IMR-90 (cell line): Measurements from ENCODE around the gene PBRM1. TPM values are rescaled to one million over a fixed set of nuclear protein-coding genes. Genes with fewer than 3 reads are reported as not detected.

Source experiments
- ATAC-seq: fragments of 200-7000 bp; cut with Tn5 transposase; 2 replicates; pipeline ENCODE4 v1.9.1; 2020; ENCODE audit warnings: low read depth, mild to moderate bottlenecking, moderate library complexity
- BruUV-seq: library from RNA; stranded (reverse); fragments of 400-500 nt; replicated peaks from 2 replicates; lab custom pipeline; 2021; lab: Mats Ljungman, UMichigan
- CTCF ChIA-PET: fragments of 300-600 bp; formaldehyde crosslinking; extraction: SDS; loops from one replicate; lab custom pipeline; 2021; ENCODE audit warnings: antibody characterized with exemption; lab: Yijun Ruan, JAX
- POLR2A ChIA-PET: fragments of 300-600 bp; sonication (Branson Sonifier 250); formaldehyde crosslinking; loops from one replicate; lab custom pipeline; 2022; ENCODE audit warnings: antibody characterized with exemption; ENCODE audit not compliant: unreplicated experiment; lab: Charles Lee
- DNase-seq: peaks from one replicate; pipeline ENCODE4 v3.0.0; 2013
- H2AFZ ChIP-seq: replicated peaks from 2 replicates; pipeline ENCODE3; 2013; ENCODE audit warnings: low read length, mild to moderate bottlenecking; ENCODE audit not compliant: poor library complexity
- H2AK5ac ChIP-seq: 2 replicates; pipeline ENCODE4 v1.6.1; 2013; ENCODE audit warnings: low read depth, low read length, inconsistent platforms
- H2AK9ac ChIP-seq: replicated peaks from 2 replicates; pipeline ENCODE3; 2013; ENCODE audit warnings: mild to moderate bottlenecking, low read depth, low read length, moderate library complexity; ENCODE audit not compliant: poor library complexity
- H2BK120ac ChIP-seq: 2 replicates; pipeline ENCODE4 v1.6.1; 2013; ENCODE audit warnings: low read depth, low read length, inconsistent platforms
- H2BK15ac ChIP-seq: 3 replicates; pipeline ENCODE4 v1.6.1; 2013; ENCODE audit warnings: low read depth, low read length, inconsistent platforms
- H2BK20ac ChIP-seq: 2 replicates; pipeline ENCODE4 v1.6.1; 2013; ENCODE audit warnings: low read depth, mild to moderate bottlenecking, inconsistent platforms, low read length, moderate library complexity
- H2BK5ac ChIP-seq: 2 replicates; pipeline ENCODE4 v1.6.1; 2013; ENCODE audit warnings: mild to moderate bottlenecking, low read depth, low read length, inconsistent platforms; ENCODE audit not compliant: poor library complexity, severe bottlenecking
- H3K14ac ChIP-seq: replicated peaks from 2 replicates; pipeline ENCODE4 v1.6.1; 2013; ENCODE audit warnings: low read depth, low read length, inconsistent platforms
- H3K18ac ChIP-seq: 2 replicates; pipeline ENCODE4 v1.6.1; 2013; ENCODE audit warnings: low read depth, low read length, control low read depth
- H3K23ac ChIP-seq: 2 replicates; pipeline ENCODE4 v1.6.1; 2013; ENCODE audit warnings: low read depth, low read length, inconsistent platforms
- H3K27ac ChIP-seq: 2 replicates; pipeline ENCODE4 v1.5.1; 2013; ENCODE audit warnings: mild to moderate bottlenecking, control low read depth, low read length; ENCODE audit not compliant: insufficient read depth
- H3K27me3 ChIP-seq: 2 replicates; pipeline ENCODE4 v1.6.1; 2013; ENCODE audit warnings: low read length; ENCODE audit not compliant: control insufficient read depth, insufficient read depth
- H3K36me3 ChIP-seq: 2 replicates; pipeline ENCODE4 v1.6.1; 2013; ENCODE audit warnings: low read length, mixed read lengths; ENCODE audit not compliant: control insufficient read depth, insufficient read depth
- H3K4ac ChIP-seq: 2 replicates; pipeline ENCODE4 v1.6.1; 2013; ENCODE audit warnings: low read depth, low read length, inconsistent platforms
- H3K4me1 ChIP-seq: 2 replicates; pipeline ENCODE4 v1.6.1; 2013; ENCODE audit warnings: low read length, mixed read lengths; ENCODE audit not compliant: control insufficient read depth, insufficient read depth
- H3K4me2 ChIP-seq: 2 replicates; pipeline ENCODE4 v1.6.1; 2013; ENCODE audit warnings: low read depth, mild to moderate bottlenecking, control low read depth, low read length, moderate library complexity
- H3K4me3 ChIP-seq: 2 replicates; pipeline ENCODE4 v1.5.1; 2013; ENCODE audit warnings: low read depth, mild to moderate bottlenecking, control low read depth, low read length, moderate library complexity; ENCODE audit not compliant: insufficient read depth
- H3K56ac ChIP-seq: 2 replicates; pipeline ENCODE4 v1.6.1; 2013; ENCODE audit warnings: low read length, inconsistent platforms; ENCODE audit not compliant: insufficient read depth; ENCODE audit errors: extremely low read depth
- H3K79me1 ChIP-seq, 2 experiments: 2 replicates each; pipeline ENCODE4 v1.6.1; 2013; ENCODE audit warnings: low read length in 2 of 2, inconsistent platforms in 1 of 2, low read depth in 1 of 2
- H3K9ac ChIP-seq: 2 replicates; pipeline ENCODE4 v1.6.1; 2013; ENCODE audit warnings: low read depth, low read length, control low read depth
- H3K9me1 ChIP-seq: 2 replicates; pipeline ENCODE4 v1.6.1; 2013; ENCODE audit warnings: low read length, inconsistent platforms; ENCODE audit not compliant: insufficient read depth
- H3K9me3 ChIP-seq: 2 replicates; pipeline ENCODE4 v1.6.1; 2013; ENCODE audit warnings: low read length; ENCODE audit not compliant: control insufficient read depth, insufficient read depth
- H4K20me1 ChIP-seq: 2 replicates; pipeline ENCODE4 v1.6.1; 2013; ENCODE audit warnings: low read length, inconsistent platforms; ENCODE audit not compliant: insufficient read depth
- H4K5ac ChIP-seq: 2 replicates; pipeline ENCODE4 v1.6.1; 2013; ENCODE audit warnings: mild to moderate bottlenecking, low read depth, low read length, control low read depth
- H4K8ac ChIP-seq, 2 experiments: 2 replicates each; pipeline ENCODE4 v1.6.1; 2013; ENCODE audit warnings: low read depth in 2 of 2, low read length in 2 of 2, control low read depth in 1 of 2, inconsistent platforms in 1 of 2
- H4K91ac ChIP-seq: 2 replicates; pipeline ENCODE4 v1.6.1; 2013; ENCODE audit warnings: low read depth, low read length, inconsistent platforms; ENCODE audit not compliant: insufficient read depth
- BHLHE40 ChIP-seq: fragments of 150-350 bp; IDR thresholded peaks from 2 replicates; pipeline ENCODE4 v1.6.1; 2016; ENCODE audit warnings: mild to moderate bottlenecking, low read depth, low read length
- FOS ChIP-seq: fragments of 150-350 bp; IDR thresholded peaks from 2 replicates; pipeline ENCODE4 v1.6.1; 2016; ENCODE audit warnings: low read depth, low read length
- MAZ ChIP-seq: IDR thresholded peaks from 2 replicates; pipeline ENCODE4 v1.6.1; 2012; ENCODE audit warnings: low read depth, mild to moderate bottlenecking, low read length, improper control_type of control experiment, moderate library complexity, borderline replicate concordance
- MXI1 ChIP-seq: IDR thresholded peaks from 2 replicates; pipeline ENCODE4 v1.6.1; 2012; ENCODE audit warnings: low read depth, mild to moderate bottlenecking, low read length, moderate library complexity, borderline replicate concordance
- NFE2L2 ChIP-seq: fragments of 150-350 bp; IDR thresholded peaks from 2 replicates; pipeline ENCODE4 v1.6.1; 2016; ENCODE audit warnings: low read depth, mild to moderate bottlenecking, low read length
- RAD21 ChIP-seq: IDR thresholded peaks from 2 replicates; pipeline ENCODE4 v1.6.1; 2012; ENCODE audit warnings: low read length, improper control_type of control experiment
- RFX5 ChIP-seq: IDR thresholded peaks from 2 replicates; pipeline ENCODE4 v1.8.0; 2012; ENCODE audit warnings: low read depth, mild to moderate bottlenecking, low read length, moderate library complexity
- SMC3 ChIP-seq: fragments of 150-350 bp; IDR thresholded peaks from 2 replicates; pipeline ENCODE4 v1.6.1; 2016; ENCODE audit warnings: low read depth, mild to moderate bottlenecking, antibody characterized with exemption, low read length, moderate library complexity
- whole genome bisulfite sequencing, 2 experiments: methylation state at CpG; one replicate each; pipeline versions ENCODE4 v1.1.5 to v1.1.7; 2013; ENCODE audit warnings: missing lambda C conversion rate in 2 of 2; ENCODE audit not compliant: insufficient read length in 1 of 2; ENCODE audit errors: extremely low coverage in 2 of 2; 5-methylcytosine and 5-hydroxymethylcytosine counted together
- dilution Hi-C: fragments of 300-500 bp; cut with HindIII; formaldehyde crosslinking; loops from one replicate; pipeline ENCODE4 v1.14.3; 2018; ENCODE audit warnings: low sequenced_read_pairs; ENCODE audit not compliant: unreplicated experiment
- in situ Hi-C: fragments of 300-500 bp; cut with MboI; formaldehyde crosslinking; loops from 3 replicates; pipeline ENCODE4 v1.14.3; 2019; ENCODE audit warnings: low sequenced_read_pairs, inconsistent platforms, mixed read lengths
- intact Hi-C: fragments of 100-400 bp; cut with micrococcal nuclease; formaldehyde crosslinking; loops from 2 replicates; pipeline ENCODE4 v1.10.0; 2022
- polyA plus RNA-seq, 3 experiments: library from polyadenylated mRNA; depleted of rRNA; stranded (reverse); fragments of >200 nt; gene quantifications; 2 replicates each; pipeline ENCODE4 v1.2.3, GENCODE V29; 2012; ENCODE audit warnings: low replicate concordance in 1 of 3
- total RNA-seq: library from RNA; depleted of rRNA; stranded (reverse); fragments of >200 nt; gene quantifications from 2 replicates; pipeline ENCODE4 v1.2.3, GENCODE V29; 2012
- TF ChIP-seq, protein P1 (sequence below): fragments of 150-350 bp; IDR thresholded peaks from 2 replicates; pipeline ENCODE4 v1.6.1; 2017; ENCODE audit warnings: mild to moderate bottlenecking, antibody characterized with exemption, low read length, low read depth

The PBRM1 gene
- total and polyA plus RNA-seq, 2 of the 4 experiments (the other 2 are of a cell fraction): 16.5 to 72.6 TPM

DNA sequence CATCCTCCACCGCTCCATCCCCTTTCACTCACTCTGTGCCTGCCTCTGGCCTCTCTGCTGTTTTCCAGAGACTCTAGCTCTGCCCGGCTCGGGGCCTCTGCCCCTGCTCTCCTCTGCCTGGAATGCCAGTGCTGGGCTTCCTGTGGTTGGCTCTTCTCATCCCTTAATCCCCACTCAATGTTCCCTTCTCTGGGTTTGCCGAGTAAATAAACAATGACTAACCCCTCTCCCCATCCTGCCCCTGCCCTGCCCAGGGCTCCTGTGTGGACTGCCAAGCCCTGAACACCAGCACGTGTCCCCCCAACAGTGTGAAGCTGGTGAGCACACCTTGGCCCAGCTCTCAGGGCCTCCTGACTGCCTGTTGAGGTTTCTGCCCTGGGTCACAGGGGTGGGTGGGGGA lies 178.4 kb downstream of the PBRM1 start:
- WGBS, 2 experiments: 78% methylated on average over 1 of the region's 5 CpGs; no CpG with 5 or more reads in 1 of the 2 experiments
- H4K8ac ChIP-seq: no peak overlapping the region
- H2BK120ac ChIP-seq: no peak overlapping the region
- in situ Hi-C loops (no loop called here), intact Hi-C loops (no loop called here), dilution Hi-C loops (no loop called here)
- no peak overlapping the region for H3K14ac ChIP-seq
- CTCF ChIA-PET: no interaction called here
- peaks cover 28% of the 10 kb centered on the region for H3K27me3 ChIP-seq
- H2BK5ac ChIP-seq: no peak overlapping the region
- peak overlapping the region; percentile 51 for H2AFZ ChIP-seq
- no peak overlapping the region for H2BK20ac ChIP-seq
- H3K9ac ChIP-seq: no peak overlapping the region
- no peak overlapping the region for H3K4me2 ChIP-seq
- H3K18ac ChIP-seq: no peak overlapping the region
- no peak overlapping the region for H4K91ac ChIP-seq
- peak overlapping the region; percentile 39 for H2AK5ac ChIP-seq
- no peaks in the 10 kb centered on the region for H3K9me3 ChIP-seq
- peaks cover 7% of the 10 kb centered on the region; the same call in 1 of the 2 replicates for H3K9me1 ChIP-seq
- POLR2A ChIA-PET: no interaction called here
- peaks cover 3% of the 10 kb centered on the region; the same call in 1 of the 2 replicates for H3K4me1 ChIP-seq
- H3K4ac ChIP-seq: no peak overlapping the region
- no TSS peak for BruUV-seq
- no peak overlapping the region for H3K27ac ChIP-seq
- H3K4me3 ChIP-seq: no peak overlapping the region
- peak; percentile 61 for DNase-seq
- H4K20me1 ChIP-seq: no peaks in the 10 kb centered on the region; the same call in none of the 2 replicates
- peak overlapping the region; percentile 91 for H2AK9ac ChIP-seq
- no peak overlapping the region for H3K23ac ChIP-seq
- no peaks in the 10 kb centered on the region for H3K36me3 ChIP-seq
- ATAC-seq: peak; percentile 89
- H2BK15ac ChIP-seq: no peak overlapping the region
- H3K79me1 ChIP-seq: no peaks in the 10 kb centered on the region
- TF ChIP-seq RFX5: no peak
- TF ChIP-seq BHLHE40: peak; percentile 79
- peak; percentile 56; the same call in 1 of the 2 replicates for TF ChIP-seq MAZ
- 0 out of 2 replicates have a peak, but pooled peaks have one; percentile 24 for TF ChIP-seq MXI1
- TF ChIP-seq RAD21: no peak
- TF ChIP-seq NFE2L2: no peak
- no peak for TF ChIP-seq SMC3
- TF ChIP-seq, protein P1, sequence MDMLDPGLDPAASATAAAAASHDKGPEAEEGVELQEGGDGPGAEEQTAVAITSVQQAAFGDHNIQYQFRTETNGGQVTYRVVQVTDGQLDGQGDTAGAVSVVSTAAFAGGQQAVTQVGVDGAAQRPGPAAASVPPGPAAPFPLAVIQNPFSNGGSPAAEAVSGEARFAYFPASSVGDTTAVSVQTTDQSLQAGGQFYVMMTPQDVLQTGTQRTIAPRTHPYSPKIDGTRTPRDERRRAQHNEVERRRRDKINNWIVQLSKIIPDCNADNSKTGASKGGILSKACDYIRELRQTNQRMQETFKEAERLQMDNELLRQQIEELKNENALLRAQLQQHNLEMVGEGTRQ: peak; percentile 76
- TF ChIP-seq FOS: no peak
- no peak overlapping the region for H4K5ac ChIP-seq
- H3K56ac ChIP-seq: no peak overlapping the region
